G401 (cell line): ENCODE results near the gene NADK. TPM values are rescaled to one million over a fixed set of nuclear protein-coding genes. Genes with fewer than 3 reads are reported as not detected.

Experiments used
- DNase-seq: peaks from one replicate; pipeline ENCODE4 v3.0.0-alpha.2; 2015; ENCODE audit warnings: low spot score
- in situ Hi-C: cut with HindIII; loops from 2 replicates; pipeline ENCODE4 v1.10.0; 2016; ENCODE audit warnings: low sequenced_read_pairs, mixed read lengths
- total RNA-seq: library from RNA; depleted of rRNA; stranded (reverse); fragments of >200 nt; shearing (Covaris generic); gene quantifications from 2 replicates; pipeline ENCODE4 v1.2.3, GENCODE V29; 2014

Gene NADK
- total RNA-seq, 1 experiment from 2014 or later: 74.4 TPM

DNA sequence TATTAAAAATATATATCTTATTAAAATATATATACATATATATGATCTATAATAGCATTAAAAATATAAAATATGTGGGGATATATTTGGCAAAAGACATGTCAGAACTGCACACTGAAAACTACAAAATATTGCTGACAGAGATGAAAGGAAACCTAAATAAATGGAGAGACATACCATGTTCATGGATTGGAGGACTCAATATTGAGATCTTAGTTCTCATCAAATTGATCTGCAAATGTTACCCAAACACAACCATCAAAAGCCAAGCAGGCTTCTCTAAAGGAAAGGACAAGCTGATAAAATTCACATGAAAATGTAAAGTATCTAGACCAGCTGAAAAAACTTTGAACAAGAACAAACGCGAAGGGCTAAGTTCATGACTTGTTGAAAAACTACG is 7.2 kb downstream of the NADK start:
- no peak for DNase-seq
- in situ Hi-C loops: no loop called here

DNA sequence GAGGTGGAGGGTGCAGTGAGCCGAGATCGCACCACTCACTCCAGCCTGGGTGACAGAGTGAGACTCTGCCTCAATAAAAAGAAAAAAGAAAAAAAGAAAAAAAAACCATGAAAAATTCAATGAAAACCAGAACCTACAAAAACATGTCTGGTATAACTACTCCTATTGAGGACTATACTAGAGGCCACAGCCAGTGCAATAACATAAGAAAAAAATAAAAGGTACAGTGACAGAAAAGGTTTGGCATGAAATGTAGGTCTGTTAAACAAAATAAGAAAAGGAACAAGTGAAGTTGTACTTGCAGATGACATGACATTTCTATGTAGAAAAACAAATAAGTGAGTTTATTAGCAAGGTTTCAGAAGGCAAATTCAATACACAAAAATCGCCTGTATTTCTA is 8.2 kb downstream of the NADK start:
- in situ Hi-C loops: no loop called here

DNA sequence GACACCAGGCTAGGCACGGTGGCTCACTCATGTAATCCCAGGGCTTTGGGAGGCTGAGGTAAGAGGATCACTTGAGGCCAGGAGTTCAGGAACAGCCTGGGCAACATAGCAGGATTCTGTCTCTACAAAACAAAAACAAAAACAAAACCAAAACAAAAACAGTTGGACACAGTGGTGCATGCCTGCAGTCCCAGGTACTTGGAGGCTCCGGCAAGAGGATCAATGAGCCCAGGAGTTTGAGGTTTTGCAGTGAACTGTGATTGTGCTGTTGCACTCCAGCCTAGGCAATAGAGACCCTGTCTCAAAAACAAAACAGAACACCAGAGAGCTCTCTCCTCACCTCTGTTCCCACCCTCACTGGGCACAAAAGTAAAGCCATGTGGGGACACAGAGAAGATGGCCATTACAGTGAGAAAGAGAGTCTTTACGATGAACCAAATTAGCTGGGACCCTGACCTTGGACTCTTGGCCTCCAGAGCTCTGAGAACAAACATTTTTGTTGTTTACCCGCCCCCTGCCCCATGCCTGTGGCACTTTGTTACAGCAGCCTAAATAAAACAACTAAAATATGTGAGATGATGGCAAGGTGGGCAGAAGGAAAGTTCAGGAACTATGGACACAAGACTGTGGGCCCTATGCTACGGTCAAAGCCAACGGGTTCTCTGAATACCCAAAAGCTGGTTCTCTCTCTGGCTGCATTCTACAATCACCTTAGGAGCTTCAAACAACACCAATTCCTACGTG is 9.8 kb downstream of the NADK start:
- no peak for DNase-seq
- in situ Hi-C loops: loop anchor here (10.0 kb wide), 1 partner anchor 56 kb away; no protein-coding TSS in a partner anchor

More for the DNA sequence above, 8.2 kb downstream of the NADK start:
- no peak for DNase-seq

DNA sequence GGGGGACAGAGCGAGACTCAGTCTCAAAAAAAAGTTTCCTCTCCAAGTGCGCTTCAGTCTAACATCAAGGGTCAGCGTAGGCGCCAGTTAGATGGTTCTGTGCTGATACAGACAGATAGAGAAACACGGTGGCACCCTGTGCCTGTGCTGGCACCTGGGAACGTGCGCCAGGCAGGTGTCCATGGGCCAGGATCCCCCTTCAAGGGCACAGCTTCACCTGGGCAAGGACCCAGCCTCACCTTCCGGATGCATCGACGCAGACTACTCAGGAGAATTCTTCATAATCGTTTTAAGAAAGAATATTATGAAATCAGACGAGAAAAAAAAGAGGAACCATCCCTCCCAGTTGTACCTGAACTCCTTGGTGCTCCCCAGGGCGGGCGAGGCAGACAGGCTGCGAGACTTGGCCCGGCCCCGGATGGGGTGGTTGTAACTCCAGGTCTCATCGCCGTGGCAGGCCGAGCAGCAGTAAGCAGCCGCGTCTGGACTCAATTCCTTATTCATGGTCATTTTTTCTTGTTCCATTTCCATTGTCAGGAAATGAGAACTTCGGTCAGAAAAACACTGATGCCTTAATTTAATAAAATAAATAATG is 13.3 kb downstream of the NADK start:
- DNase-seq: no peak
- in situ Hi-C loops: loop anchor here (10.0 kb wide), 1 partner anchor 60 kb away; no protein-coding TSS in a partner anchor

DNA sequence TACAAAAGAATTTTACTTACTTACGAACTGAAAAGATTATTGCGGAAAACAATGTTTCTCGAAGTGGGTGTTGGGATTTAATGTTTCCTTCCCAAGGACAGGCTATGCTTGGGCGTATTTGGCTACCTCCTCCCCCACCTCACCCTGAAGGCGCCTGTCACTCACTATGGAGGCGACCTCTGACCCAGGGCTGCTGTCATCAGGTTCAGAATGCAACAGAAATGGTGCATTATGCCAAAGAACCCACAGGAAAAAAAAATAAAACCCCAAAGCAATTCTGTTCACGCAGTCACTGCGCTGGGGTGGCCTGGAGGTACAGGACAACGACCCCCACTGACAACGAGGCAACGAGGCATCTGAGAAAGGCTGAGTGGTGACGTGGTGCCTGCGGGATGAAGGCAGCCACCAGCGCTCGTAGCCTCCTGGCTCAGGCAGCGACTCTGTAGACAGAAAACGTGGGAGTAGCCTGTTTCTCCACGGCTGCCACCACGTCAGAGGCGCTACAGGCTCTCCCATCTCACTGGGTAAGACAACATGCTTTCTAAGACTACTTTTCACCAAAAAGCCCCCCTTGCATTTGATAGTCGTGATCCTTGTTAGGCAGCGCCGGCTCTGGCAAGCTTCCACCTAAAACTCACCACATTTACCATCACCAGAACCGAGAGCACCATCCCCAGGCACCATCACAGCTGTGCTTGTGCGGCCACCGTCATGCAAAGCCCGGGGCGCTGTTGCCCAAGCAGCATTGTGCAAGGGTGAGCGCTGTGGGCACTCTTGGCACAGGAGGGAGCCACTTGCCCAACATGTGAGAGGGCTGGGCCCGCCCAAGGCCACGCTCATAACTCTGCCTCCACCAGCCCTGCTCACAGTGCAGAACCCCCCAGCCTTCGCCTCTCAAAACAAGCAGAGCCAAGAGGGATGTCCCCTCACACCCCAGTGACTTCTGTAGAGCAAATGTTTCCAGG is 14.3 kb downstream of the NADK start:
- no peak for DNase-seq
- in situ Hi-C loops: loop anchor here (10.0 kb wide), 1 partner anchor 61 kb away; no protein-coding TSS in a partner anchor

DNA sequence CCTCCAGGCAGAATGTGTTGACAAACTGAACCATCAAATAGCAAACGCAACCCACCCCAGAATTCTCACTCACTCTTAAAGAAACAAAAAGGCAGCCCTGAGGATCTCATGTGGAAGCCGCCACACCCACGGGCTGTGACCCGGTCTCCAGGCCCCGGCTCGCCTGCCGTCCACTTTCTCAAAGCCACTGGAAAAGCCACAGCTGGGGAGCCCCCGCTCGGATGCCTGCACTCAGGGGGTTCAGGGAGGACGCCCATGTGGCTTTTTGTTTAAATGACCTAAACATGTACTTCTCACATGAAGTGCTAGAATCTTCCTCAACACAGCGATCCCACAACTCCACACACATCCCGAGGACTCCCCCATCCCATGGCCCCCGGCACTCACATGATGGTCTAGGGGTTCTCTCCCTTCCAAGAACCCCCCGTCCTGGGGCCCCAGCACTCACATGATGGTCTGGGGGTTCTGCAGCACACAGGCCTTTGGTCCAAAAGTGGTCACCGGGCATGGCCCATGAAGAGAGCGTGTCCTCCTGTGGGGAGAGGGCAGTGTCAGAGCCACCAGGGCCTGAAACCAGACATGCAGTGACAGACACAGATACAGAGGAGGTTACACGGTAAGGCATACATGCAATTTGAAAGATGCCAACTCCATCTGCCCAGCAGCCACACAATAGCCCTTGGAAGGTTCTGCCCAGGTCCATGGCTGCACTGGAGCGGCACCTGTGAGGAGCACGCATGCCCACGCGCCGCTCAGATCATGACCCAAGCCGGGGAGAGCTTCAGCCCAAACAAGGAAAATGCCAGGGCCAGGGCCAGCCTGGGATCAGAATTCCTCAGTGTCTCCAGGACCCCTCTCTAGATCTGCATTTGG is 16.5 kb downstream of the NADK start:
- no peak for DNase-seq
- in situ Hi-C loops: loop anchor here (10.0 kb wide), 1 partner anchor 63 kb away; no protein-coding TSS in a partner anchor

DNA sequence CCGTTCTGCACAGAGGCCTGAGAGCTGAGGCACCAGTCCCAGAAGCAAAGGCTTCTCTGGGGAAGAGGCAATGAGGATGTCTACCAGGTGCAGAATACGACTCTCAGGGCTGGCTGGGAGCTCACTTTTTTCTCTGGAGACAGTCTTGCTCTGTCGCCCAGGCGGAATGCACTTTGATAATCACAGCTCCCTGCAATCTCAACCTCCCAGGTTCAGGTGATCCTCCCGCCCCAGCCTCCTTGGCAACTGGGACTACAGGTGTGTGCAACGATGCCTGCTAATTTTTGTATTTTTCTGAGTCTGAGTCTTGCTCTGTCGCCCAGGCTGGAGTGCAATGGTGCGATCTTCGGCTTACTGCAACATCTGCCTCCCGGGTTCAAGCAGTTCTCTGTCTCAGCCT is 17.6 kb downstream of the NADK start:
- DNase-seq: no peak
- in situ Hi-C loops: loop anchor here (10.0 kb wide), 1 partner anchor 64 kb away; no protein-coding TSS in a partner anchor

DNA sequence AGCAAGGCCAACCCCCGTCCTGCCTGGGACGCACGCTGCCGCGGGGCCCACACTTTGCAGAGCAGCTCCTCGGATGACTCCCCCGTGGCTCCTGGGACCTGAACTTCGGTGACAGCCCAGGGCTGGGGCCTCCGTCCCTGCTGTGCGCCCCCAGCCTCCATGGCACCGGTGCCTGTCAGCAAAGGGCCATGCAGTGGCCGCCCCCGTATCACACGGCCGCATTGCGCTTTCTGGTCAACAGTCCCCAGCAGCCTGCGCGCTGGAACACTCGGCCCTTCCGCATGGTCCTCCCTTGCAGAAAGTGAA is 18.0 kb downstream of the NADK start:
- DNase-seq: no peak
- in situ Hi-C loops: loop anchor here (10.0 kb wide), 1 partner anchor 65 kb away; no protein-coding TSS in a partner anchor

DNA sequence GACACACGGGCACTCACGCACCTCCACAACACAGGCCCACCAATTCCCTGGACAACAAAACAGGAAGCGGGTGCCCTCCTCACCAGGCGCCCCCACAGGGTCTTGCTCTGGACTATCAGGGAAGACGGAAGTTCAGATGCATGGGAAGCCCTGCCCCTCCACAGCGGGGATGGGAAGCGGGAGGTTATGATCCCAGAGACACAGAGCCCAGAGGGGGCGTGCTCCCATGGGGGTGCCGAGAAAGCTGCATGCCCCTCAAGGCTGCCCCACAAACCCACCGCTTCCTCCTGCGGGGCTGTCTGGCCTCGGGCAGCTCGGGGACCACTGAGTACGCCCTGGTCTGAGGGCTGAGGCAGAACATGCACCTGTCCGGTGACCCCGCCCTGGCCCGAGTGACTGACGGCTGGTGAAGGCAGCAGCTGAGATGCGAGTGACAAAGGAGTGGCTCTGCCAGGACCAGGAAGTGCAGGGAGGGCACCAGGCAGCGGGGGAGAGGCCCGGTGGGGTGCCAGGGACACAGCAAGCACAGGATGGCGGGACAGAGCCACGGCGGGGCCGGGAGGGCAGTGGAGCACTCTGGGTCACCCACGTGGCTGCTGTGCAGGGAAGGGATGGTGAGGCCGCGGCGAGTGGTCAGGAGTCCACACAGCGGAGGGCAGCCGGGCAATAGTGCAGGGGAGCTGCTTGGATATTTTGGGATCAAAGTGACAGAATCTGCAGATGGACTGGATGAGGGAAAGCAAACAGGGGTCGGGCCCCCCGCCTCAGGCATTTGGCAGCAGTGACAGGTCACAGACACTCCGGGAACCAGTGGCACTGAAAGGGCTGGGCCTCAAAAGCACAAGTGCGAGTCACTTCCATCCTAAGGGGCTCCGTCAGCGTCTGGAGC is 18.6 kb downstream of the NADK start:
- in situ Hi-C loops: loop anchor here (10.0 kb wide), 1 partner anchor 65 kb away; no protein-coding TSS in a partner anchor
- DNase-seq: no peak

DNA sequence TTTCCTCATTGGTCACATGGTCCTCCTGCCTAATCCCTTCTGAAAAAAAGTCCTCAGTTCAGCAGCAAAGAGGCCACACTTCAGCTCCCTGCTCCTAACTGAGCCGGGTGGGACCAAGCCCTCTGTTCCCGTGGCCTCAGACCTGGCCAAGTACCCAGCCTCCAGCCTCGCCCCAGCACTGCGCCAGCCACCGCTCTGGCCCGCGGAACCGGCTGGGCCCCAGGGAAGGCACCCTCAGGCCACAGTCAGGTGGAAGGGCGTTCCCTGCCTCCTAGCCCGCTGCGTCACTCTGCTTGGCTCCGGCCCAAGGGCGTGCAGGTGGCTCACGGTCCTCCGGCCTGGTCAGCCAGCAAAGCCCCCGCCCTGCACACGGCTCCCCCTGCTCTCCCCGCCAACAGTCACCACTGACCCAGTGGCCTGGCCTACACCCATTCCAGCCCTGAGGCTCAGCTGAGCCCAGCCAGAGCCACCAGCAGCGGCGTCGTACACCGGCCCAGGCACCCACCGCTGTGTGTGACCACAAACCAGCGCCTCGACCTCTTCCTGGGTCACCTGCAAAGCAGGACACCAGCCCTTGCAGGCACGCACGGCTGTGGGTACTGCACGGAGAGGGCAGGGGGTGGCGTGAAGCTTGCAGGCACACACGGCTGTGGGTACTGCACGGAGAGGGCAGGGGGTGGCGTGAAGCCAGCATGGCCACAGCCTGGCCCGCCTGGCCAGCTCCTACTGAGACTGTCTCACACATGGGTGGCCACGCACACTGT is 19.4 kb downstream of the NADK start:
- DNase-seq: peak; percentile 49
- in situ Hi-C loops: no loop called here

DNA sequence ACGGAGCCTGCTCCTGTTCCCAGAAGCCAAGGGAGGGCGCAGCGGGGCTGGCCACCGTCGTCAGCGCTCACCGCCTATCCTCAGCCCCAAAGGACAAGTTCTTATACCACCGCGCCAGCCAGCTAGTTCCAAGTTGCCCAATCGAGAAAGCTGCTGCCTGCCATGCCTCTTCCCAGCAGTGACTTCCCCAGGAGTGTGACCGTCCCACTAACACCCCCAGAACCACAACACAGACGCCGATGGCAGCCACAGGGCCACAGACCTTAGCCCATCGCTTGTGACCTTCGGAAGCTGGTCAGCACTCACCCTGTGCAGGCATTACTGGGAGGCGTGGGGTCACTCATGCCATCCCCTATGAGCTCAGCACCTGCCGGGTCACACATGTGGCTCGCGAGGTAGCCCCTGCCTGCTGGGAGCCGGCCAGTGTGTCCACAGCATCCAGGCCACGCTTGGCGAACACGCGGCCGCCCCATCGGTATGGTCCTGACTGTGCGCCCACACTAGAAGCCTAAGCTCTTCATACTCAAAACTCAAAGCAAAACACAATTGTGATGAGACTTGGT is 20.1 kb downstream of the NADK start:
- in situ Hi-C loops: no loop called here

DNA sequence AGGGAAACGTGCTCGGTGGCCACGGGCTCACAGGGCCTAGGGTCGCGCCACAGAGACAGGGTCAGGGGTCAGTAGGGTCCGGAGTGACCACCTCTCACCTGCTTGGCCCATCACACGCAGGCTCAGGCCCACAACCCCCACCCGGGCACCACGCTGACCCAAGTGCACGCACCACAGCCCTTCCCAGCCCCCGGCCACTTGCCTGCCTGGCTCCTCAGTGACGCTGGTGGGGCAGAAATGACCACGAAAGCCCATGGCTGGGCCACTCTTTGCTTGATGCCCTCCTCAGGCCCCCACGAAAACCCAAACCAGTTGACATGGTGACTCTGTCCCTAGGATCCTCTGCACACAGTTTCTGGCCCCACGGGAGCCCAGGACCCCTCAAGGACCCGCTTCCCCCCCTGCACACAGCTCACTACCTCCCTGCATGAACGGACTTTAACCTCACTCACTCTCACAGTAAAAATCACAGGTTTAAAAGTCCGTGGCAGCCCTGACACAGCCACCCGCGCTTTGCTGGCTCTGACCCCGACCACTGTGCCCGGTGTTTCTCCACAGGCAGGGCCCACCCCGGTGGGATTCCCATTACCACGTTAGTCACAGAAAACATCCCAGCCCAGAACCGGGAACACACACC is 20.7 kb downstream of the NADK start:
- in situ Hi-C loops: no loop called here
- DNase-seq: no peak

More for the DNA sequence above, 20.1 kb downstream of the NADK start:
- no peak for DNase-seq

DNA sequence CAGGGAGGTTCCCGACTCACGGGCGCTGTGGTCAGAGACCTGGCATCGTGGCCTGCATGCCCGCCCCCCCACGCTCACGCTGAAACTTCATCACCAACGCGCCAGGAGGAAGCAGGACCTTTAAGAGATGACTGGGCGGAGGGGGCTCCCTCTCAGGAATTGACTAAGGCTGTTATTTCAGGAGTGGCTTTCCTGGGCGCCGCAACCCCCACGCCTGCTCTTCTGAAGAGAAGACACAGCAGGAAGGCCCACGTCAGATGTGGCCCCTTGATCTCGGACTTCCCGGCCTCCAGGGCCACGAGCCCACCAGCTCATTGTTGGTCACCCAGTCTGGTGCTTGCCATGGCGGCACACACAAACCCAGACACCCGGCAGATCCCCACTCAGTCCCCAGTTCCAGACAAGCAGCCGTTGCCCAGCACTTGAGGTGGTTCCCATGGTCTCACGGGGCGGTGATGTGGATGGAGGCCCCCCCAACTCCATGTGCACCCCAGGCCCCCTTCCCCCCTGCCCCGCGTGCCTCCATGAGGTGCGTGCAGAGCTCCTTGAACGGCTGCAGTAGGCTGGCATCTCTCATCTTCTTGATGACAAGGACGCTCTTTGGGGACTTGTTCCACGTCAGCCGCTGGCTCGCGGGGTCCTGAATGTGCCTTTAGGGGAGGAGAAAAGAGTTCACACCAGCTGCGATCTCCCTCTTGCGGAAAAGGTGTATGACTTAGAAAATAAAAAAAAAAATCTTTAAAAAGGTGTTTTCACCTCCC is 21.4 kb downstream of the NADK start:
- DNase-seq: no peak
- in situ Hi-C loops: no loop called here

DNA sequence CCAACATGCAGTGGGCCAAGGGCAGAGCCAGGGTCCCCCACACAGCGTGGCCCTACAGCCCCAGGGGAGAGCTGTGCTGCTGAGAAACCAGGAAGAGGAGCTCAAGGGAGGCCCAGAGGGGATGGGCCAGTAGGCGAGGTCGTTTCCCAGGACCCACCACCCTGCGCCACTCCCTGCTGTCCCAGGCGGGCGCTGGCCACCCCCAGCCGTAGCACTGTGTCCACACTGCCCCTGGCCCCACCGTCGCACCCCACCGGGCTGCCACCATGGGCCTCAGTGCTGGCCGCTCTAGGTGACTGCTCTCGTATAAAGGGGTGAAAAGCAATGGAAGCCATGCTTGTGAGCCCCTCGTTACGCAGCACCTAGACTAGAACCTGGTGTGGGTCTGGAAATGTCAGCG is 22.4 kb downstream of the NADK start:
- no peak for DNase-seq
- in situ Hi-C loops: no loop called here

DNA sequence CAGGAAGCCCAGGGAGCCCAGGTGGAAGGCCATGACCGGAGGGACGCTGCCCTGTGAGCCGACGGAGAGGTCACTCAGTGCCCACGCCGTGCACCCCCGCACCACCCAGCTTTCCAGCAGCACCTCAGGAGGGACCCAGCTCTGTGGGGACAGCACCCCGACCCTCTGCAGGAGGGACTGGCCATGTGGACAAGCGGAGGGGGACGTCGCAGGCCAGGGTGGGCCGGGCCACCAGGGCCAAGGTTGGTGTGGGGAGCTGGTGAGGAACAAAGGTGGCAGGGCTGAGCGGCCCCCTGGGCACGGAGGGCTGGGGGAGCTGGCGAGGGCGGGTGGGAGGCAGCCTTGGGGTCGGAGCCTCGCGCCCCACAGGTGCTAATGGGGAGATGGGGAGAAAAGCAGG is 22.8 kb downstream of the NADK start:
- DNase-seq: no peak
- in situ Hi-C loops: no loop called here
